HT1080 (cell line): ENCODE data around the gene SERPING1. TPM values are rescaled to one million over a fixed set of nuclear protein-coding genes. Genes with fewer than 3 reads are reported as not detected.

Experiments used
- DNase-seq: peaks from one replicate; pipeline ENCODE4 v3.0.0-alpha.2; 2015; ENCODE audit warnings: low read depth
- total RNA-seq: library from RNA; depleted of rRNA; stranded (reverse); fragments of >200 nt; shearing (Covaris generic); gene quantifications from 2 replicates; pipeline ENCODE4 v1.2.3, GENCODE V29; 2014

Gene SERPING1
- total RNA-seq, 1 experiment from 2014 or later = not detected

DNA sequence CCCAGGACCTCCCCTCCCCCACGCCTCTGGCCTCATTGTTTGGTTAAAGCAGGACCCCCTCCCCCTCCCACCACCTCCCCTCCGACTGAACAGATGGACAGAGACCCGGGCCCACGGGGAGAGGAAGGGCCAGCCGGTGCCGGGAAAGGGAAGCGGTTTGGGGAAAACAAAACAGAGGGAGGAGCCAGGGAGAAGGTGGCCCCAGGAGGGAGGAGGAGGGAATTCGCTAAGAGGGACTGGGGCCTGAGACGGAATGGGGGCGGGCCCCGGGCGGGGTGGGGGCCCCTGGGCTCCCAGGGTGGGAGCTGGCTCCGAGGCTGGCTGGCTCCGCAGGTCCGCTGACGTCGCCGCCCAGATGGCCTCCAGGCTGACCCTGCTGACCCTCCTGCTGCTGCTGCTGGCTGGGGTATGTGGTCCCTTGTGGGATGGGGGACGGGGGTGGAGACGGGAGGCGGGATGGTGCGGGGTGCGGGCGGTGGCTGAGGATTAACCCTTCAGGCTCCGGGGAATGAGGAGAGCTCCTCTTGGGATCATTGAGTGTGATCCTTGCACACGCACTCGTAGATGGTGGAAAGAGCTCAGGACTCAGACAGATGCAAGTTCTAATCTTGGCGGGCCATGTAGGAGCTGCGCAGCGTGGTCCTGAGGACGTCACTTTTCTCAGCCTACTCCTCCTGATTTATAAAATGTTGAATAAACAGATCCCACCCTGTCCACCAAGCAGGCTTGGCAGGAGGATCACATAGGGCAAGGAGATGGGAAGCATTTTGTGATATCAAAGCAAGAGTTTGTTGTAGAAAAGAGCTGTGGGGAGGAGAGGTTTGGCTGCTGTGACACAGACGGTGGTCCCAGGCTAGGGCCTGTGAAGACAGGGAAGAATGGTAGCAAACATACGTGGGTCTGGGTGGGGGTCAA is 688 bp downstream of the SERPING1 start:
- no peak for DNase-seq

DNA sequence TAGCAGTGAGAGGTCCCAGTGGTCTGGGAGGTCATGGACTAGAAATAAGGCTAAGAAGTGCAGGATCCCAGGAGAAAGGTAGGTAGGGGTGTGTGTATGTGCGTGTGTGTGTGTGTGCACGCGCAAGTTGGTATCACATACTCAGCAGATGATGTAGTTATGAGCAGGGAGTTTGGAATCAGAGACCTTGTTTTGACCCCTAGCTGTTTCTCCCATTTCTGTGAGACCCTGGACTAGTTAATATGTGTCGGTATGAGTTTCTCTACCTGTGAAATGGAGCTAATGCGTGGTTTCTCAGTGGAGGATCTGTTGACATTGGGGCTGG is 1.3 kb downstream of the SERPING1 start:
- no peak for DNase-seq

DNA sequence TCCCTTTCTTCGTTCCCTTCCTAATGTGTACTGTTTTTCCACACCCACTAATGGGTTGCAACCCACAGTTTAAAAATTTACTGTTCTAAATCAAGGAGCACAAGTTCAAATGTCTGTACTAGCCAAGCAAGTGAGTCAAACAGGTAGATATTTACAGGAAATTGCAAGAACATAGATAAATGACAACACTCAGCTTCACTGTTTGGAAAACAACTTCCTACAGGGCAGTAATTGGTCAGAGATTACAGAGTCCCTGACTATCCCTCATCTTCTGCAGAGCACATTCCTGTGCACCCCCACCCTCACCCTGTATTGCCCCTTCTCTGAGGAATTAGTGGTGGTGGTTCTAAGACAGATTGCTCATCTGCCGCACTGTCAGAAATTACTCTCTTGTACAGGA is 1.9 kb downstream of the SERPING1 start:
- DNase-seq = no peak

DNA sequence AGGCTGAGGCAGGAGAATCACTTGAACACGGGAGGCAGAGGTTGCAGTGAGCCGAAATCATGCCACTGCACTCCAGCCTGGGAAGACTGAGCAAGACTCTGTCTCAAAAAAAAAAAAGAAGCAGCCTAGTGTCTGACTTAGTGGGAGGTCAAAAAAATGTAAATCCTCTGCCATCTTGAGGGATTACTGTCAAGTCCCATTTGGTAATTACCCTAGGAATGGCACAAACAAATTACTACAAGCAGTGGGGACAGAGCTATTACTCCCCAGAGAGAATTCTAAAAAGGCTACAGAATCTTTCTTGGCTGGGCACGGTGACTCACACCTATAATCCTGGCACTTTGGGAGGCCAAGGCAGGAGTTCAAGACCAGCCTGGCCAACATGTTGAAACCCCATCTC is 3.8 kb downstream of the SERPING1 start:
- no peak for DNase-seq

DNA sequence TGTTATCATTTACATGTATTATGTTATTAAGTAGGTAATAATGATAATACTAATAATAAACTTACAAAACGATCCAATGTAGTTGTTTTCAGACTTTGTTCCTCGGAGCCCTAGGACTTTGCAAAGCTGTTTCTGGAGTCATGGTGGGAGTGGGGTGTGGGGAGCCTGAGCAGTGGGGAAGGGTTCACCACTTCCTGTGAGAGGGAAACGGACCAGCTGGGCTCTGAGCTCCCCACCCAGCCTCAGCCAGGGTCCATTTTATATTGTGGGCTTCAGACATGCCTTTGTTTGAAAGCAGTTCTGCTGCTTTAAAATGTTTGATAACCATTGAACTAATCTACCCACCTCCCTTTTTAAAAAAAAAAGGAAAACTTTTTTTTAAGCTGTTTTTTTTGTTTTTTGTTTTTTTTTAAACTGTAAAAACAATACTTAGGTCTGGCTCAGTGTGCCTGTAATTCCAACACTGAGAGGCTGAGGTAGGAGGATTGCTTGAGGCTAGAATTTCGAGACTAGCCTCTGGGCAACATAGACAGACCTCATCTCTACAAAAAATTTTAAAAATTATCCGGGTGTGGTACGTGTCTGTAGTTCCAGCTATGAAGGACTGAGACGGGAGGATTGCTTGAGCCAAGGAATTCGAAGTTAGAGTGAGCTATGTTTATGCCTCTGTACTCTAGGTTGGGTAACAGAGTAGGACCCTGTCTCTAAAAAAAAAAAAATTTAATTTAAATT is 7.0 kb downstream of the SERPING1 start:
- no peak for DNase-seq

DNA sequence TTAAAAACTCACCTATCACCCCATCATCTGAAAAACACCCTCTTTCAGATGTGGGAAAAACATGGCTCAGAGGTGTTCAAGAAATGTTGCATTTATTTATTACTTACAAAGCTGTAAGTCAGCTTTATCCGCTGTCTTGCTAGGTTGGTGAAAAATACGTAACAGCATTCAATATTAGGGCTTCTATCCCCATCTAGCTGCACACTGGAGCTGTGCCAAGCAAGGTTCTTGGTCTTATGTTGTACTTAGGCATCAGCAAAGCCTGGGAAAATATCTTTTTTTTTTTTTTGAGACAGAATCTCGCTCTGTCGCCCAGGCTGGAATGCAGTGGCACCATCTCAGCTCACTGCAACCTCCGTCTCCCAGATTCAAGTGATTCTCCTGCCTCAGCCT is 7.5 kb downstream of the SERPING1 start:
- DNase-seq = no peak

DNA sequence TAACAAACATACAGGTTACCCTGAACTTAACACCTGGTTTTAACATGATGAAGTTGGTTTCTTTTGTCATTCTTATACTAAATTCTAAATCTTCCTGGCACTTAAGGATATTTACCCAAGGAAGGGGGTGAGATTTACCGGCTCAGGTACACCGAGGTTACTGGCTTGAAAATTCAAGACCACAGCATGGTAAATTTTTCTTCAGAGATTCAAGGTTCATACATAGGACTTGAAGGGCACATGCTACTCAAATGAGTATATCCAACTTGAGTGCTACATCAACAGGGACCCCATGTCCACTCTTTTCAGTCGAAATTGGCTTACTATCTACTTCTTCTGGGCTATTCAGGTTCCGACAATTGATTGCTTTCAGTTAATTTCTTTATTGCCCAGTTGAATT is 12.7 kb downstream of the SERPING1 start:
- DNase-seq = no peak

DNA sequence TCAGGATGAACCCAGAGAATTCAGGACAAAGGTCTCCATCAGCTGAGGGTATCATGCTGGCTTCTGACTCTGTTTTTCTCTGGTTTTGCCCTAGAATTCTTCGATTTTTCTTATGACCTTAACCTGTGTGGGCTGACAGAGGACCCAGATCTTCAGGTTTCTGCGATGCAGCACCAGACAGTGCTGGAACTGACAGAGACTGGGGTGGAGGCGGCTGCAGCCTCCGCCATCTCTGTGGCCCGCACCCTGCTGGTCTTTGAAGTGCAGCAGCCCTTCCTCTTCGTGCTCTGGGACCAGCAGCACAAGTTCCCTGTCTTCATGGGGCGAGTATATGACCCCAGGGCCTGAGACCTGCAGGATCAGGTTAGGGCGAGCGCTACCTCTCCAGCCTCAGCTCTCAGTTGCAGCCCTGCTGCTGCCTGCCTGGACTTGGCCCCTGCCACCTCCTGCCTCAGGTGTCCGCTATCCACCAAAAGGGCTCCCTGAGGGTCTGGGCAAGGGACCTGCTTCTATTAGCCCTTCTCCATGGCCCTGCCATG is 16.8 kb downstream of the SERPING1 start:
- DNase-seq = no peak

DNA sequence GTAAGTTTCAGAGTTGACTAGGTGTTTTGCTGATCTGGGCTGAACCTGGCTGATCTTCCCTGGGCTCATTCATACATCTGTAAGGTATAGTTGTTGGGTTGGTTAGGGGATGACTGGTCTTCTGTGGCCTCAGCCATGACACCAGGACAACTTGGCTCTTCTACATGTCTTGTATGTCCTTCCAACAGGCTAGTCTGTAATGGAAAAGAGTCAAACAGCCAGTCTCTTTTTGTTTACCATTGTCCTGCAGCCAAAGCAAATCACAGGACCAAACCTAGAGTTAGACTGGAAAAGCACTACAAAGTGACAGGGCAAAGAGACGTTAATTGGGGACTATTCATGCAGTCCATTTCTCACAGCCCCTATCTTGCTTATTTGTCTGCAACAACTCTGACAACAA is 17.8 kb downstream of the SERPING1 start:
- no peak for DNase-seq

DNA sequence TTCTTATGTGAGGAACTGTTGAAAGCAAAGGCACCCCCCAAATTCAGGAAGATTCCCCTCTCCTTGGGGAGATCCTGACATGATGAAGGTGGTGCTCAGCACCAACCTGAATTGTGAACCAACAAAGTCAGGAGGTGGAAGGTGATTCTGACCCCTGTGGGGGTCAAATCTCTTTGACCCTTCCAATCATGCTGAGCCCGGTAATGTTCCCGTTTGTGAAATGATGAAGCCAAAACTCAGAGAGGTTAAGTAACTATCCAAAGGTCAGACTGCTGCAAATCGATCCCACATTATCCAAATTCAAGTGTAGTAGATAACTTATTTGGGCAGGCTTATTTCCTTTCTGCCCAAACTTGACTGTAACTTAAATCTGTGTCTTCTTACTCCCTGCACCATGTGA is 19.1 kb downstream of the SERPING1 start:
- no peak for DNase-seq

DNA sequence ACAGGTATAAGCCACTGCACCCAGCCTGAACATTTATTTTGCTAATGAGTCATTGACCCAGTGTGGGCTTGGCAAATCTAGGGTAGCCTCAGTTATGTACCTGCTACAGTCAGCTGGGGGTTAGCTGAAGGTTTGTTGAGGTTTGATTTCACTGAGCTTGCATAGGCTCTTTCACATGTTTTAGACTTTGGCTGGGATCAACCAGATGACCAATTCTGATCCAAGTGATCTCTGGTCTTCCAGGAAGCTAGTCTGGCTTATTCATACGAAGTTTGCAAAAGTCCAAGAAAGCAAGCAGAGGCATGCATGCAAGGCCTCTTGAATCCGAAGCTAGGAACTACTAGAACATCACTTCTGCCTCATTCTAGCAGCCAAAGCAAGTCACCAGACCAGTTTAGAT is 21.0 kb downstream of the SERPING1 start:
- DNase-seq = no peak

DNA sequence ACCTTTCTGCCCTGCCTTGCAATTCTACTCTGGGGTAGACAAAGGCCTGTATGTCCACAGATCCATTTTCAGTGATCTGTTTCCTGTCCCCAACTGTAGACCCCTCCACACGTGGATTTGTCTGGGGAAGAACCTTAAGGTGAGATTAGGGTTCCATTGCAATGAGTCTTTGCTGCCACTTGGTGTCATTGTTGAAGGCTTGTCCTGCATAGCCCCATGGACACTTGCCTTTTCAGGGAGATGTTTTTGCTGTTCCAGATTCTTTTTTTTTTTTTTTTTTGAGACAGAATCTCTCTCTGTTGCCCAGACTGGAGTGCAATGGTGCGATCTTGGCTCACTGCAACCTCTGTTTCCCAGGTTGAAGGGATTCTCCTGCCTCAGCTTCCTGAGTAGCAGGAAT is 21.8 kb downstream of the SERPING1 start:
- DNase-seq = no peak

DNA sequence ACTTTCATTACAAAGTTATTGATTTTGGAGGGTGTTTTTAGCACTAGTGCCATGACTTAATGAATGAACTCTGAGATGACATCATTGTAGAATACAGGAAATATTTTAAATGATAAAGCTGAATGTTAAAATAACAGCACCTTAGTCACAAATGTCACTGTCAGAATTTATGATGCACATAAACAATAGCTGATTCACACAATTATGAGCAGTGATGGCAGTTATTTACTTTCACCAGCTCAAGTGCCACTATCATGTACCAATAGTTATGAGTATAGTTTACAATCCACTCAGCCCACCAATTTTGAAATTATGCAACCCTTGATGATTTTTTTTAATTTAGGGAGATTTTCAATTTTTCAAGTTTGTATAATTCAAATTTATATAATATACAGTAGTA is 23.0 kb downstream of the SERPING1 start:
- DNase-seq = no peak

DNA sequence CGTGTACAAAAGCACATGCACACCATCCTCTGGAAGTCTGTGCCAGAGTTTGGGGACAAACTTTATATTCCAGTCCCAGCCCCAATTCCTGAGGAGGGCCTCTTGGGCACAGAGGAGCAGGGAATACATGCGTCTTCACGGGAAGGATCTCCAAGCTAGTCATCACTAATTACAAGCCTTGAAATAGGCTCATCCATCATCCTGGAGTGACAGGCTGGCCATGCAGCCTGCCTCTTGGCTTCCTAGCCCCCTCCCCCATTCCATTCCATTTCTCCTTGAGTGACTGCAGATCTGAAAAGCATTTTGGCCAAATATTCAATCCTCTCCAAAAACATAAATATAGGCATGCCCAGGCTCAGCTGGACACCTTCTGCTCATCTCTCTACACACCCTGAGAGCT is 24.8 kb downstream of the SERPING1 start:
- DNase-seq = no peak

DNA sequence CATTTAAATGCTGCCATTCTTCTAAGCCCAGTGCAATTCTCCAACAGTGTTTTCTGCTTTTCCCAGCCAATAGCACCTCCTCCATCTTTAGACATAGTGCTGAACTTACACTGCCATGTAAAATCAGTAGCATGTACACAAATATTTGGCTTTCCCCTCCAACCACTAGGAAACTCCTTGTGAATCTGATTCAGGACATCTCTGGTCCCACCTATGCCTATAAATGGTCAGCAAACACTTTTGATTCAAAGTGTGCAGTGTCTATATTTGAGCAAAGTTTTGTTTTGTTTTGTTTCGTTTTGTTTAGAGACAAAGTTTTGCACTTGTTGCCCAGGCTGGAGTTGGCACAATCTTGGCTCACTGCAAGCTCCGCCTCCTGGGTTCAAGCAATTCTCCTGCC is 27.4 kb downstream of the SERPING1 start:
- no peak for DNase-seq

DNA sequence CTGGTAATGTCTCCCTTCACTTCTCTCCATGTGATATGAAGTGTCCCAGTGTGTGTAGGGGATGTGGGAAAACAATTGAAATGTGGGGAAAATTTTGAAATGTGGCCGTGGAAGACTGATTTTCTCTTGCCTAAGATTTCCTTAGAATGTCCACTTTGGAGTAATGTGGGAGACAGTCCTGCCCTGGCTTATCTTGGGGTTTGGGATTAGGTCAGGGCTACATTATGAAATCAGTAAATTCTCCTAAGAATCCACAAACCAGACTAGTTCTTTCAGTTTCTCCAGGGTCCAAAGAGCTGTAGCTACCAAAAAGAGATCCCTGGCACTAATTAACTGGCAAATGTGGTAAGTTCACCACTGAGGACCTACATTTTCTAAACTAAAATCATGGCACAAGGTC is 29.4 kb downstream of the SERPING1 start:
- no peak for DNase-seq

DNA sequence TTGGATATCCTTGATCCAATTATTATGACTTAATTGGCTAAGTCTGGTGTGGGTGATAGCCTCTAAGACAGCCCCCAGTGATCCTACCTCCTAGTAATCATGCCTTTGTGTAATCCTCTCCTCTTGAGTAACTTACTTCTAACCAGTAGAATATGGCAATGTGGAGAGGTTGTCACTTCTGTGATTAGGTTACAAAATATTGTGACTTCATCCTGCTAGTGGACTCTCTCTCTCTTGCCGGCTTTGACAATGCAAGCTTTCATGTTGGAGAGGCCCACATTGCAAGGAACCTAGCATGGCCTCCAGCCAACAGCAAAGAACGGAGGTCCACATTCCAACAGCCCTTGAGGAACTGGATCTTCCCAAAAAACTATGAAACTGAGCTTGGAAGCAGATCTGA is 32.7 kb downstream of the SERPING1 start:
- DNase-seq = no peak

DNA sequence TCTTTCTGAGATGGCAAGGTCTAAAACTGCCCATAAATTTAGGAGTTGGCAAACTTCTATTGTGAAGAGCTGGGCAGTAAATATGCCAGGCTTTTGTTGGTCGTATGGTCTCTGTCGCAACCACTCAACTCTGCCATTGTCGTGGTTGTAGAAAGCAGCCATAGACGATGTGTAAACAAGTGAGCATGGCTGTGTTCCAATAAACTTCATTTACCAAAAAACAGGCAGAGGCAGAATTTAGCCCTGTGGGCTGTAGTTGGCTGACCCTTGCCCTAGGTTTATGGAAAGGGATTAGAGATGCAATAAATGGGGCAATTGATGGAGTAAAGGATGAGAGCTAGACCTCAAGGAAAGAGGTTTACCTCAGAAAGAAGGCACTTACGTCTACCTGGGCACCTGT is 34.6 kb downstream of the SERPING1 start:
- no peak for DNase-seq

DNA sequence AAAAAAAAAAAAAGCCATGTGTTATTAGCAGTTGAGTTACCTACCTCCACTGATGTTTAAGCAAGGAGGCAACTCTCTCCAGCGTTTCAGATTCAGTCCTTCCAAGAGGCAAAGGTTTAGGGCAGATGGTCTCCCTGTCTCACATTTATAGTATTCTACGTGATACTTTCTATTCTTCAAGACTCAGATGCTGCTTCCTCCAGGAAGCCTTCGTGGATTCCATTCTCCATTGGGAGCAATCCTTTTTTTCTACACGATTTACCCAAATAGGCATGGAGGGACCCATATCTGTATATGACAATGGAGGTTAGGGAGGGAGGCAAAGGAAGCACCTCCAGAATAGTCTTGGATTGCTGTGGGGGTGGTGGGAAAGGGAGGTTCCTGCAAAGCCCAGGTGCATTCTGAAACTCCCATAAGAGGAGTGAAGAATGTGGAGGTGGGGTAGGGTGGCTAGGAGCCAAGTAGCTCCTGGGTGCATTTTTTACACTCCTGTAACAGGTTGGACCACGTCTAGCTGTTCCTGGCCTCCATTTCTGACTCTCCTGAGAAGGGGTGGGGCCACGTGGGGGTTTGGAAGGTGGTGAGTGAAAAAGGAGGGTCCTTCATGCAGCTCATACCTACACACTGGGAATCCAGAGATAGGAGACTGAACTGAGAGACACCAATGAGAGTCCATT is 36.0 kb downstream of the SERPING1 start:
- no peak for DNase-seq

DNA sequence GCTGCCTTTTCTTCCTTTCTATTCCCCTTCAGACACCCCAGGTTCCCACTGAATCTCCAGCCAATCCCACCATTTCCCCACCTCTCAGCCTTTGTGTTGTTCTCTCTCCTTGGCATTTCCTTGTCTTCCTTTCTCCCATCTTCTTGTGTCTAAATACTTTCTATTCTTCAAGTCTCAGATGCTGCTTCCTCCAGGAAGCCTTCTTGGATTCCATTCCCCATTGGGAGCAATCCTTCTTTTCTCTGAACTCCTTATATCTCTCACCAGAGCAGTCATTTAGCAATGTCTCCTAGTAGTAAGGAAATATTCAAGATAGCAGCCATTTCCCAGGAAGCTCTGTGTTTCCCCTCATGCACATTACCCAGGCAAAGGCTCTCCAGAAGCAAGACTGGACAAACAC is 36.8 kb downstream of the SERPING1 start:
- no peak for DNase-seq

DNA sequence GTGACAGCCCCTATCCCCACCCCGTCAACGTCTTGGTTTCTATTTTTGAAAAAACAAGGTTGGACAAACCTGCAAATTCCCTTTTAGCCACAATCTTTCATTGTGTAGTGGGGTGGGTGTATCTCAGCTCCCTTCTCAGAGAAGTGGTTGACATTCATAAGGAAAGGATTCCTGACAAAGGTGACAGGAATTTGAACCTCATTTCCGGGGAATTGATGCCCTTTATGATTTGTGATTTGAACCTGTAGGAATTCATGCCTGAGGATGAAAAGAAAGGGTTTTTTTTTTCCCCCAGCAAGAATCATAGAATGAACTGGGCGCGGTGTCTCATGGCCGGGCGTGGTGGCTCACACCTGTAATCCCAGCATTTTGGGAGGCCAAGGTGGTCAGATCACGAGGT is 37.8 kb downstream of the SERPING1 start:
- no peak for DNase-seq

DNA sequence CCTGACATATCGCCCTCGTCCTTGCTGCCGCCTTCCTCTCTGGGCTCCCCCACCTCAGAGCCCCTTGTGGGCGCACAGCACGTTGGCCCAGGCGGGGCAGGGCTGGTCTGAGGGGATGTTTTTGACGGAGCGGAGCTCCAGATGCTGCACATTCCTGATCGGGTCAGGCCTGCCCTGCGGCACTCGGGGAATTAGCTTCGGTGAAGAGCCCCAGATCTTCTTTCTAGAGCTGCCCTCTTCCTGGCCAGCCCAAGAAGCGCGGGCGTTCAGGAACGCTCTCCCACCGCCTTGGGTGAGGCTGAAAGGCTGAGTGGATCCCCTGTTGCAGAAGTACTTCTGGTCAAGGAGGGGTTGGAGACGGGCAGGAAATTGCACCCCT is 40.1 kb downstream of the SERPING1 start:
- DNase-seq = no peak
